Measurements from ENCODE around the gene GALR2.
"Not testable (repeated sequence)": the region's sequence is repeated elsewhere in the genome, so short reads cannot be mapped to it uniquely, and the experiment has no call there.

GALR2 gene, protein sequence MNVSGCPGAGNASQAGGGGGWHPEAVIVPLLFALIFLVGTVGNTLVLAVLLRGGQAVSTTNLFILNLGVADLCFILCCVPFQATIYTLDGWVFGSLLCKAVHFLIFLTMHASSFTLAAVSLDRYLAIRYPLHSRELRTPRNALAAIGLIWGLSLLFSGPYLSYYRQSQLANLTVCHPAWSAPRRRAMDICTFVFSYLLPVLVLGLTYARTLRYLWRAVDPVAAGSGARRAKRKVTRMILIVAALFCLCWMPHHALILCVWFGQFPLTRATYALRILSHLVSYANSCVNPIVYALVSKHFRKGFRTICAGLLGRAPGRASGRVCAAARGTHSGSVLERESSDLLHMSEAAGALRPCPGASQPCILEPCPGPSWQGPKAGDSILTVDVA

GRCh38 chr17:76074390-76075363, at the start of gene GALR2:
Gene GALR2, plus strand, starts transcription at chr17:76074781. Its CDS starts 103 bp downstream, at chr17:76074884.
- no peak for DNase-seq (ENCODE audit: low read depth, low spot score)

GRCh38 chr17:76025294-76025693, 49.3 kb upstream of the GALR2 start:
- DNase-seq (ENCODE audit: low read depth, low spot score) = no peak

DNA sequence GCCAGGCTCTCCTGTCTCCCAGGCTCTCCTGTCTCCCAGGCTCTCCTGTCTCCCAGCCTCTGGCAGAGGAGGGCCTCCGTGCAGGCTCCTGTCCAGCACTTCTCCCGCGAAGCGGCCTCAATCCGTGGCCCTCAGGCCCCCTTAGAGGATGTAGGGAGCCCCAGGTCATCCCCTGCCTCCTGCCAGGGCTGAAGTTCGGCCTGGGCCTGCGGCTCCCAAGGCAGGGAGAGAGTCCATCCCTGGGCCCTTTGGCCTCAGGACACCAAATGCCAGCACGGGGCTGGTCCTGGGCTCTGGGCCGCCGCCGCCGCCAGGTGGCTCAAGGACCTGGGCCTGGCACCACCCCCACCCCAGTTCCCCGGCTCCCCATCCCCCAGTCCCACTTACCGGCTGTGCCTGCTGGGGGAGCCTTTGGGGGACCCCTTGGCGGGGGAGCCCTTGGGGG, 47.8 kb upstream of the GALR2 start:
- DNase-seq (ENCODE audit: low read depth, low spot score) = no peak

- DNase-seq (ENCODE audit: low read depth, low spot score) = no peak
These were observed 47.3 kb upstream of the GALR2 start, which contains the start of gene EVPL for GRCh38 chr17:76027159-76027839. Gene EVPL, minus strand, starts transcription at chr17:76027306. Its CDS starts 108 bp downstream, at chr17:76027198.

DNA sequence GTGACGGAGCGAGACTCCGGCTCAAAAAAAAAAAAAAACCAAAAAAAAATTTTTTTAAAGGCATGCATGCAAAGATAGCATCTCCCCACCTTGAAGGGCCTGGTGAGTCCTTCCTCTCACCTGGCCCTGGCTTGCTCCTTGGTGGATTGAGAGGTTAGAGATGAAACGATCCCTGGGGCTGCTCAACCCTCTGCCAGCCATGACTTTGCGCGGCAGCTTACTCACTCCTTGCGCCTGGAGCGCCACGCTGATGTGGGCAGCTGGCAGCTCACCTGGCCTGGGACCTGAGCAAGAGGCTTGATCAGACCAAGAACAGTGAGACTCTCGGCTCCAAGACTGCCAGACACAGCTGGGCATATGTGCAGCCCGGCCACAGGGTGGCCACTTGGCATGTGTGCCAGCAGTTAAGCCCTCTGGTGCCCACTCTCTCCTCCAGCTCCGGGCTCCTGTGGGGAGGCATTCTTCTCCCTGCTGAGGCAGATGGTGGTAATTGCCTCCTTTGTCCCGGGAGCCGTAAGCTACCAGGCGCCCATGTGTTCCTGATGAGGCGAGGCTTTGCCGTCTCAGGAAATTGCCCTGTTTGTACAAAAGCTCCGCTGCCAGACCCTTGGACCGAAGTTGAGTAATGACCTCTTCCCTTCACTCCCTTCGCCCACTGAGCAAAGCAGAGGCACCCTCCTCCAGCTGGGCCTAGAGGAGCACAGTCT, 42.4 kb upstream of the GALR2 start:
- no peak for DNase-seq (ENCODE audit: low read depth, low spot score)

GRCh38 chr17:76032780-76033108, 41.8 kb upstream of the GALR2 start:
- DNase-seq (ENCODE audit: low read depth, low spot score) = no peak

DNA sequence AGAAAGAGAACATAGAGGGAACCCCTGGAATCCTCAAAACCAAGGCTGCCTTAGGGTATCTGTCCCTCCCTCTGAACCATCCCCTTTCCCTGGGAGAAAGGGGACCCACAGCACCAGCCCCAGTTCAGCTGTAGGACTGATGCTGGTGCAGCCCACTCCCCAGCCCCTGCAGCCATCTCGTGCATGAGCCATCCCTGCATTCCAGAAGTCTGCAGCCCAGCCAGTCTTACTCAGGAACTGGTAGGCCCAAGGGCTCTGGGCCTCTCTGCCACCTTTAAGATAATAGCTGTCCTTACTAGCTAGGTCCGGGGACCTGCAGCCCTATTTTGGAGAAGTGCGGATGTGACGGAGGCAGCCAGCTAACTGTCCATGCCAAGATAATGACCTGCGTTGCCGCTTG, 41.4 kb upstream of the GALR2 start:
- no peak for DNase-seq (ENCODE audit: low read depth, low spot score)

GRCh38 chr17:76034428-76035350, 39.9 kb upstream of the GALR2 start:
- DNase-seq (ENCODE audit: low read depth, low spot score) = no peak

DNA sequence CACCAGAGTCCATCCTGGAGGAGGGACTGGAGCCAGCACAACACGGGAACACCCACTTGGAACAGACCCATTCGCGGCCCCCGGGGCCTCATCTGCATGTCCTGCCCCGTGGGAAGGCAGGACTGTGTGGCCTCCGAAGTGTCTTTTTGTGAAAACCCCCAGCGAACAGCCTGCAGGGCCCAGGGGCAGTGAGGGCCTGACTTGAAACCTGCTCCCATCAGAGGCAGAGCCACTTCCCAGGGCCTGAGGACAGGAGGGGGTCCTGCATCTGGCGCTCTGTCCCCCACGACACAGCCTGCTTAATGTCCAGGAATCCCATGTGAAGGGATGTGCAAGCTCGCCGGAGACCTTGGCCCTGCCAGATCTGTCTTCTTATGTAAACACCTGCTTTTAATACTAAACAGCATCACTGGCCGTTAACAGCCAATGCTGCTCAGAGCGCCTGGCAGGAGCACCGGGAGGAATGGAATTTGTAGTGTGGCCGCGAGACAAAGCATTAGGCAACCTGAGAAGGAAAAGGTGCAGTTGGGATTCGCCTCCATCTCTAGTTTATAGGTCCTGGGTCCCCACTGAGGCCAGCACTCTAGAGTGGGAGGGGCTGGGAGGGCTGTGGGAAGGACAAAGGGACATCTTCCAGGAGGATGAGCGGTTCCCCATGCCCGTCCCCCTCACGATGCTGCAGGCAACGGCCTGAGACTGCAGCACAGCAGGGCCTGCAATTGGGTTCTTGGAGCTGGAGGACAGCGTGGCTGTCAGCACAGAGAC, 37.9 kb upstream of the GALR2 start:
- no peak for DNase-seq (ENCODE audit: low read depth, low spot score)

- DNase-seq (ENCODE audit: low read depth, low spot score) = no peak
These were observed 36.5 kb upstream of the GALR2 start for GRCh38 chr17:76038050-76038449.

DNA sequence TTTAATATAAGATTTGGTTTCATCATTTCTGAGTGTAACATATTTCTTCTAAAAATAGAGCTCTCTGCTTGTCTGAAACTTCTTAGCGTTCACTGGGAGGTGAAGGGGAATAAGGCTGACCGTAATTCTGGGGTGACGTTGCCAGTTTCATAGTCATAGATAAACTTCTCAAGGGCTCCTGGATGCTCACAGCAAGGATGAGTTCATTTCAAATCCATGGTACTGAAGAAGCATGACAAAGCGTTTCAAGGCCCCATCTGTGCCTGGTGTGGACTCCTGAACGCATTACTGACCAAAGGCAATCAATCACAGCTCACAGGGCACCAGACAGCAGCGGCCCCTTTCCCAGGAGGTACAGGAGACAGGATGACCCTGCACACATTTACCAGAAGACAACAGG, 35.5 kb upstream of the GALR2 start:
- no peak for DNase-seq (ENCODE audit: low read depth, low spot score)

- DNase-seq (ENCODE audit: low read depth, low spot score) = no peak
These were observed 34.2 kb upstream of the GALR2 start for GRCh38 chr17:76040376-76040775.

- not testable (repeated sequence) for DNase-seq (ENCODE audit: low read depth, low spot score)
These were observed 31.7 kb upstream of the GALR2 start for GRCh38 chr17:76042868-76043267.

GRCh38 chr17:76044475-76045007, 30.0 kb upstream of the GALR2 start:
- DNase-seq (ENCODE audit: low read depth, low spot score) = not testable (repeated sequence)

DNA sequence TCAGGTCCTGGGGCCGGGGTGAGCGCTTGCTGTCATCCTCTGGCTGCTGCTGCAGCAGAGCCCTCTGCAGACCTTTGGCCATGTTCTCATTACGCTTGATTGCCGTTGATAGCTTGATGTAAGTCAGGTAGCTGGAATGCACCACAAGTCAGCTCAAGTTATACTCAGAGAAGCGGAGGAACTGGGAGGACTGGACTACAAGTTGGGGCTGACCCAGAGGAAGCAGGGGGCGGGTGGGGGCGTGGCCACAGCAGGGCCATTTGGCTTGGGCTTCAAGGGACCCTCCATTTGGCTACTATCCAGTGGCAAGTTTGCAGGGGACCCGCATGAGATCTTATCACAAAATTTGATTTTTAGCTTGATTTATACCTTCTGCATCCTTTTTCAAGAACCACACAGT, 28.5 kb upstream of the GALR2 start:
- no peak for DNase-seq (ENCODE audit: low read depth, low spot score)

- no peak for DNase-seq (ENCODE audit: low read depth, low spot score)
These were observed 26.5 kb upstream of the GALR2 start for GRCh38 chr17:76048025-76048605.

DNA sequence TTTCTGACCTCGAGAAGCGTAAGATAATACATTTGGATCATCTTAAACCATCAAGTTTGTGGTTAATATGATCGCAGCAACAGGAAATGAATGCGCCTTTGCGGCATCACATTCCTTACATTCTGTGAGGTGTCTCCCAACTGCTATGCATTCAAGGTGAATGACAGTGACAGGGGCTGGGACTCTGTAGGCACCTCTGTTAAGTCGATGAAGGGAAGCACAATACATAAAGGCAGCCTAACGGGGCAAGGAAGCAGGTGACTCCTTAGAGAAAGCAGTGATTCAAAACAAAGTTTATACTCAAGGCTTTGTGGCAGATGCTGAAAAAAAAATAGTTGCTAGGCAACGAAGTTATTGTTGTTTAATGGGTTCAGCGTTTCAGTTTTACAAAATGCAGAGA, 25.9 kb upstream of the GALR2 start:
- no peak for DNase-seq (ENCODE audit: low read depth, low spot score)

DNA sequence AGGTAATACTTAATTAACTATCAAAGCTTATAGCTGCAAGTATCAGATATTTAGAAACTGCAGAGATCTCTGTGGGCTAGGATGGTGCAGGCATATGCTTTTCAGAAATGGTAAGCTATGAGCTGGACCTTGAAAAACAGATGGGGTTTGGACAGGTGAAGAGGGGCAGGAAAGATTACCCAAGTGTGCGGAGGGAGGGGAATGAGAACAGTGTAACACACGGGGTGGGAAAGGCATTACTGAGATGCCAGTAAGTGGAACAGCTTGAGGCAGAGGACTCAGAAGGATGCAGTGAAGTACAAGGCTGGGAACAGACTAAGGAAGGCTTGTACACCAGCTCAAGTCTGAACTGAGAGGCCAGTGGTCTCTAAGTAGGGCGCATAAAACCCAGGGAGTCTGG, 25.3 kb upstream of the GALR2 start:
- no peak for DNase-seq (ENCODE audit: low read depth, low spot score)
